Keratinocyte (primary cell): ENCODE results near the gene CHRNG. TPM values are rescaled to one million over a fixed set of nuclear protein-coding genes. Genes with fewer than 3 reads are reported as not detected.

Source experiments
- DNase-seq: peaks from one replicate; pipeline ENCODE4 v3.0.0-alpha.2; 2011; ENCODE audit warnings: low read depth, missing footprints, low spot score
- FAIRE-seq: peaks from 2 replicates; lab custom pipeline; 2011; peaks lifted over from hg19 to GRCh38; lab: Jason Lieb, UNC
- H2AFZ ChIP-seq: 2 replicates; pipeline ENCODE4 v1.6.0; 2012; ENCODE audit warnings: low read length, control low read depth, inconsistent platforms; ENCODE audit not compliant: control insufficient read depth
- H3K27ac ChIP-seq: 2 replicates; pipeline ENCODE4 v1.5.1; 2011; ENCODE audit warnings: low read length; ENCODE audit not compliant: control insufficient read depth, insufficient read depth
- H3K27me3 ChIP-seq: 3 replicates; pipeline ENCODE4 v1.6.0; 2011; ENCODE audit warnings: low read length; ENCODE audit not compliant: control insufficient read depth, insufficient read depth; ENCODE audit errors: extremely low read depth
- H3K36me3 ChIP-seq, 2 experiments: 2 replicates in 1 of 2; 3 replicates in 1 of 2; pipeline ENCODE4 v1.5.1; 2011; ENCODE audit warnings: low read length in 2 of 2, mild to moderate bottlenecking in 1 of 2; ENCODE audit not compliant: control insufficient read depth in 2 of 2, insufficient read depth in 2 of 2; ENCODE audit errors: extremely low read depth in 1 of 2
- H3K4me1 ChIP-seq: 3 replicates; pipeline ENCODE4 v1.5.1; 2011; ENCODE audit warnings: low read length; ENCODE audit not compliant: control insufficient read depth, insufficient read depth; ENCODE audit errors: extremely low read depth
- H3K4me2 ChIP-seq: 3 replicates; pipeline ENCODE4 v1.6.0; 2011; ENCODE audit warnings: low read depth, low read length; ENCODE audit not compliant: control insufficient read depth, insufficient read depth; ENCODE audit errors: extremely low read depth
- H3K4me3 ChIP-seq, 3 experiments: fragments of 200-600 bp in 1 of 3; sonication (generic) in 1 of 3; 2 replicates in 2 of 3; 3 replicates in 1 of 3; pipeline ENCODE4 v1.5.1; 2011 to 2016; ENCODE audit warnings: low read length in 3 of 3, mild to moderate bottlenecking in 3 of 3, control low read depth in 2 of 3, inconsistent platforms in 1 of 3, low read depth in 1 of 3, mixed read lengths in 1 of 3, mixed run types in 1 of 3, moderate library complexity in 1 of 3; ENCODE audit not compliant: control insufficient read depth in 2 of 3, insufficient read depth in 2 of 3; ENCODE audit errors: extremely low read depth in 1 of 3
- H3K79me2 ChIP-seq: 2 replicates; pipeline ENCODE4 v1.6.0; 2012; ENCODE audit warnings: low read length; ENCODE audit not compliant: control insufficient read depth, insufficient read depth
- H3K9ac ChIP-seq: 3 replicates; pipeline ENCODE4 v1.6.0; 2011; ENCODE audit warnings: low read length; ENCODE audit not compliant: control insufficient read depth, insufficient read depth; ENCODE audit errors: extremely low read depth
- H3K9me1 ChIP-seq: 3 replicates; pipeline ENCODE4 v1.6.0; 2011; ENCODE audit warnings: low read length; ENCODE audit not compliant: control insufficient read depth, insufficient read depth; ENCODE audit errors: extremely low read depth
- H3K9me3 ChIP-seq: 2 replicates; pipeline ENCODE4 v1.5.1; 2012; ENCODE audit warnings: low read depth, low read length; ENCODE audit not compliant: control insufficient read depth
- H4K20me1 ChIP-seq: 3 replicates; pipeline ENCODE4 v1.6.0; 2011; ENCODE audit warnings: low read length; ENCODE audit not compliant: control insufficient read depth, insufficient read depth; ENCODE audit errors: extremely low read depth
- CTCF ChIP-seq, 3 experiments: IDR thresholded peaks in 1 of 3; conservative IDR thresholded peaks in 1 of 3; optimal IDR thresholded peaks in 1 of 3; 2 replicates in 2 of 3; 3 replicates in 1 of 3; pipeline versions ENCODE3 to v1.5.1; 2011; ENCODE audit warnings: low read length in 3 of 3, mild to moderate bottlenecking in 3 of 3, moderate library complexity in 2 of 3, control low read depth in 1 of 3, inconsistent platforms in 1 of 3; ENCODE audit not compliant: insufficient read depth in 2 of 3; ENCODE audit errors: extremely low read depth in 1 of 3
- EZH2 ChIP-seq: IDR thresholded peaks from one replicate; pipeline ENCODE4 v1.6.1; 2012; ENCODE audit warnings: inconsistent platforms, mild to moderate bottlenecking, low read length, moderate library complexity
- dilution Hi-C: fragments of 300-500 bp; cut with MboI; formaldehyde crosslinking; loops from one replicate; pipeline ENCODE4 v1.7.0; 2020; ENCODE audit warnings: low sequenced_read_pairs; ENCODE audit not compliant: extremely low pct_ligation_motif_present
- polyA plus RNA-seq, 5 experiments: library from polyadenylated mRNA; depleted of rRNA in 3 of 5; stranded (reverse) in 3 of 5; stranded (forward) in 1 of 5; unstranded in 1 of 5; fragments of >200 nt; gene quantifications; 1 replicate in 1 of 5; 2 replicates in 3 of 5; 3 replicates in 1 of 5; pipeline versions ENCODE4 v1.2.1 to v1.2.3, GENCODE V29; 2011 to 2012; ENCODE audit warnings: missing spikeins in 2 of 5, low read depth in 1 of 5, low replicate concordance in 1 of 5

The CHRNG gene
- polyA plus RNA-seq, 1 donor (not counting 4 experiments of a cell fraction or from before 2014, with no cell fraction given), result not detected

GRCh38 chr2:232550354-232551249, 11.1 kb downstream of the CHRNG start, which contains the start of the genes EIF4E2 and TIGD1:
EIF4E2 (plus strand) TSS chr2:232550689; CDS start chr2:232550725, 36 bp downstream.
TIGD1 (minus strand) TSS chr2:232550557; CDS start chr2:232549882, 675 bp downstream.
- FAIRE-seq (peak; percentile 69), DNase-seq (peak; percentile 53)
- H3K27ac ChIP-seq, result peak within 1 kb of the TSS; percentile 92
- peaks cover 10% of the 10 kb centered on the region in 2 experiments for H3K36me3 ChIP-seq
- peaks cover 71% of the 10 kb centered on the region for H3K79me2 ChIP-seq
- peak within 1 kb of the TSS; percentile 91 for H2AFZ ChIP-seq
- H3K9ac ChIP-seq, result peak within 1 kb of the TSS; percentile 97
- peaks cover 2% of the 10 kb centered on the region for H3K9me1 ChIP-seq
- H3K4me1 ChIP-seq, result peaks cover 10% of the 10 kb centered on the region
- peak in 2 of 3 experiments; percentile 32 to 33 for TF ChIP-seq CTCF (optimal IDR thresholded peaks at IDR 0.05 in 1 of 3, IDR thresholded peaks at IDR 0.05 in 1 of 3, conservative IDR thresholded peaks at IDR 0.05 in 1 of 3; ENCODE audit: extremely low read depth in 1 of 3, insufficient read depth in 2 of 3, low read length in 3 of 3)
- no peak for TF ChIP-seq EZH2
- H3K9me3 ChIP-seq, result no peaks in the 10 kb centered on the region
- H4K20me1 ChIP-seq, result peaks cover 3% of the 10 kb centered on the region
- dilution Hi-C loops, result no loop called here
- H3K27me3 ChIP-seq, result no peaks in the 10 kb centered on the region
- peak within 1 kb of the TSS; percentile 95 for H3K4me2 ChIP-seq
- H3K4me3 ChIP-seq, result peak within 1 kb of the TSS; percentile 82 to 93 (median 93)

DNA sequence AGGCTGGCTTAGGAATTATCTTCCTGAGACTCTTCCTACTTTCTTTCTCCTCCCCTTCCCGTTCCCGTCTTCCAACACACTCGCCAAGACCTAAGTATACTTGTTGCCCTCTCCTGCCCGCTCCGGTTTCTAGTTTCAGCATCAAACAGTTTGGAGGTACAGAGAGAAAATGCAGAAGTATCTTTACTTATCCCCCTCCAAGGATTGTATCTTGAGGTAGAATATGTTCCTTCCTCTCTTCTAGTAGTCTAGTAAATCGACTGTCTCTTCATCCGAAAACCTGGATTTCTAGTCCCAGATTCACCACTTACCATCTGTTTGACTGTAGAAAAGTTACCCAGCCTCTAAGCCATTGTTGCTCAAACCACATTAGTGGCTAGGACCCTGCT, 11.8 kb downstream of the CHRNG start:
- Histone ChIP-seq H3K27me3 (no peaks in the 10 kb centered on the region), H3K79me2 (peaks cover 77% of the 10 kb centered on the region), H2AFZ (peak overlapping the region; percentile 15), H3K9me3 (no peaks in the 10 kb centered on the region), H3K9me1 (peaks cover 2% of the 10 kb centered on the region), H3K9ac (peak overlapping the region; percentile 97), H3K27ac (peak overlapping the region; percentile 92), H4K20me1 (peaks cover 3% of the 10 kb centered on the region), H3K36me3 (peaks cover 11 to 12% of the 10 kb centered on the region in 2 experiments), H3K4me3 (peak overlapping the region; percentile 82 to 93 (median 93)), H3K4me1 (peaks cover 10% of the 10 kb centered on the region), H3K4me2 (peak overlapping the region; percentile 95)
- TF ChIP-seq CTCF (optimal IDR thresholded peaks at IDR 0.05 in 1 of 3, IDR thresholded peaks at IDR 0.05 in 1 of 3, conservative IDR thresholded peaks at IDR 0.05 in 1 of 3; ENCODE audit: extremely low read depth in 1 of 3, insufficient read depth in 2 of 3, low read length in 3 of 3) (no peak), EZH2 (no peak)
- no peak for DNase-seq
- no peak for FAIRE-seq
- dilution Hi-C loops, result no loop called here
